AG04450 (cell line): ENCODE measurements around the gene RAB3IL1. TPM values are rescaled to one million over a fixed set of nuclear protein-coding genes. Genes with fewer than 3 reads are reported as not detected.
"Not testable (repeated sequence)": the region's sequence is repeated elsewhere in the genome, so short reads cannot be mapped to it uniquely, and the experiment has no call there.

Source experiments
- CTCF ChIA-PET: fragments of 300-600, 350-600 bp; formaldehyde crosslinking; extraction: SDS; loops from one replicate; lab custom pipeline; 2022; ENCODE audit warnings: antibody characterized with exemption, inconsistent platforms; lab: Charles Lee
- POLR2A ChIA-PET: fragments of 350-600 bp; formaldehyde crosslinking; extraction: SDS; loops from one replicate; lab custom pipeline; 2021; ENCODE audit warnings: antibody characterized with exemption, inconsistent platforms; lab: Yijun Ruan, JAX
- DNase-seq: peaks from one replicate; pipeline ENCODE4 v3.0.0-alpha.2; 2011; ENCODE audit warnings: low read depth, low spot score
- H3K27ac ChIP-seq: one replicate; pipeline ENCODE4 v1.5.1; 2012; ENCODE audit warnings: low read depth, low read length, control low read depth
- H3K27me3 ChIP-seq: one replicate; pipeline ENCODE4 v1.6.0; 2012; ENCODE audit warnings: low read length; ENCODE audit not compliant: control insufficient read depth, insufficient read depth
- H3K4me3 ChIP-seq: 2 replicates; pipeline ENCODE4 v1.5.1; 2011; ENCODE audit warnings: mild to moderate bottlenecking, low read depth, low read length, control low read depth
- H3K9me3 ChIP-seq: 2 replicates; pipeline ENCODE4 v1.5.1; 2012; ENCODE audit warnings: low read length; ENCODE audit not compliant: control insufficient read depth, insufficient read depth
- polyA minus RNA-seq: library from RNA; depleted of rRNA, polyadenylated mRNA; stranded (reverse); fragments of >200 nt; gene quantifications from 2 replicates; pipeline ENCODE4 v1.2.3, GENCODE V29; 2011; rRNA and poly(A)+ RNA removed
- polyA plus RNA-seq: library from polyadenylated mRNA; depleted of rRNA; stranded (reverse); fragments of >200 nt; gene quantifications from 2 replicates; pipeline ENCODE4 v1.2.3, GENCODE V29; 2011; rRNA removed
- TF ChIP-seq, protein P1 (sequence below): IDR thresholded peaks from 2 replicates; pipeline ENCODE4 v1.5.1; 2011; ENCODE audit warnings: low read depth, low read length, control low read depth, inconsistent platforms

Gene RAB3IL1, protein sequence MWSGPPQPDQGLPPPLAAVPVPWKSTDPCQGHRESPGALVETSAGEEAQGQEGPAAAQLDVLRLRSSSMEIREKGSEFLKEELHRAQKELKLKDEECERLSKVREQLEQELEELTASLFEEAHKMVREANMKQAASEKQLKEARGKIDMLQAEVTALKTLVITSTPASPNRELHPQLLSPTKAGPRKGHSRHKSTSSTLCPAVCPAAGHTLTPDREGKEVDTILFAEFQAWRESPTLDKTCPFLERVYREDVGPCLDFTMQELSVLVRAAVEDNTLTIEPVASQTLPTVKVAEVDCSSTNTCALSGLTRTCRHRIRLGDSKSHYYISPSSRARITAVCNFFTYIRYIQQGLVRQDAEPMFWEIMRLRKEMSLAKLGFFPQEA
- polyA plus RNA-seq = 2.7 and 3.6 TPM in 2 replicates
- 2.6 and 2.9 TPM in 2 replicates for polyA minus RNA-seq

GRCh38 chr11:61917334-61918109 is at the start of gene RAB3IL1:
Gene RAB3IL1, minus strand, starts transcription at chr11:61917566. Its CDS starts 199 bp downstream, at chr11:61917367.
- Histone ChIP-seq H3K9me3 (no peaks in the 10 kb centered on the region), H3K4me3 (peak within 1 kb of the TSS; percentile 61), H3K27ac (no peak within 1 kb of the TSS), H3K27me3 (peaks cover 29% of the 10 kb centered on the region)
- DNase-seq = no peak
- CTCF ChIA-PET = no interaction called here
- TF ChIP-seq, protein P1, sequence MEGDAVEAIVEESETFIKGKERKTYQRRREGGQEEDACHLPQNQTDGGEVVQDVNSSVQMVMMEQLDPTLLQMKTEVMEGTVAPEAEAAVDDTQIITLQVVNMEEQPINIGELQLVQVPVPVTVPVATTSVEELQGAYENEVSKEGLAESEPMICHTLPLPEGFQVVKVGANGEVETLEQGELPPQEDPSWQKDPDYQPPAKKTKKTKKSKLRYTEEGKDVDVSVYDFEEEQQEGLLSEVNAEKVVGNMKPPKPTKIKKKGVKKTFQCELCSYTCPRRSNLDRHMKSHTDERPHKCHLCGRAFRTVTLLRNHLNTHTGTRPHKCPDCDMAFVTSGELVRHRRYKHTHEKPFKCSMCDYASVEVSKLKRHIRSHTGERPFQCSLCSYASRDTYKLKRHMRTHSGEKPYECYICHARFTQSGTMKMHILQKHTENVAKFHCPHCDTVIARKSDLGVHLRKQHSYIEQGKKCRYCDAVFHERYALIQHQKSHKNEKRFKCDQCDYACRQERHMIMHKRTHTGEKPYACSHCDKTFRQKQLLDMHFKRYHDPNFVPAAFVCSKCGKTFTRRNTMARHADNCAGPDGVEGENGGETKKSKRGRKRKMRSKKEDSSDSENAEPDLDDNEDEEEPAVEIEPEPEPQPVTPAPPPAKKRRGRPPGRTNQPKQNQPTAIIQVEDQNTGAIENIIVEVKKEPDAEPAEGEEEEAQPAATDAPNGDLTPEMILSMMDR = no peak
- POLR2A ChIA-PET = interaction anchor here (1.0 kb wide), 1 partner anchor 38 kb away, joined by 5 read pairs; no protein-coding TSS in a partner anchor

GRCh38 chr11:61966734-61967115 is 49.4 kb upstream of the RAB3IL1 start:
- H3K9me3 ChIP-seq = peaks cover 5% of the 10 kb centered on the region; the same call in 1 of the 2 replicates
- H3K4me3 ChIP-seq = peak overlapping the region; percentile 100
- TF ChIP-seq, protein P1 = no peak
- POLR2A ChIA-PET = interaction anchor here (0.8 to 3.2 kb wide), 9 partner anchors 12 to 115 kb away, joined by 3 to 37 read pairs (median 7); partner anchors contain the start of gene BEST1
- peak overlapping the region; percentile 81 for H3K27ac ChIP-seq
- DNase-seq = no peak
- CTCF ChIA-PET = interaction anchor here (0.6 to 14.7 kb wide), 2 partner anchors 19 to 115 kb away, joined by 8 to 135 read pairs; no protein-coding TSS in a partner anchor
- no peaks in the 10 kb centered on the region for H3K27me3 ChIP-seq

DNA sequence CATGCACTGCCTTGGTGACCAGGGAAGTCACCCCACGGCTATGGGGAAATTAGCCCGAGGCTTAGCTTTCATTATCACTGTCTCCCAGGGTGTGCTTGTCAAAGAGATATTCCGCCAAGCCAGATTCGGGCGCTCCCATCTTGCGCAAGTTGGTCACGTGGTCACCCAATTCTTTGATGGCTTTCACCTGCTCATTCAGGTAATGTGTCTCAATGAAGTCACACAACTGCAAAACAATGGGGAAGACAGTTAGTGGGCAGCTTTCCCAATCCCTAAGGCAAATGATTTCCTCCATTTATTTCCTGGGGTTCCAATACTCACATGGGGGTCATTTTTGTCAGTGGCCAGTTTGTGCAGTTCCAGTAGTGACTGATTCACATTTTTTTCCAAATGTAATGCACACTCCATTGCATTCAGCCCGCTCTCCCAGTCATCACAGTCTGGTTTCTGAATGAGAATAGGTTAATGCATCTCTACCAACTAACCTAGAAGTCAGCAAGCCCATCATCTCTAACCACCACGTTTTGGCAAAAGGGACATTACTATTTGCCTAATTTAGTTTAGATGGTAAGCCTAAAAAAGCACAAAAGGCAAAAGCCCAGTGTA is 47.4 kb upstream of the RAB3IL1 start:
- H3K4me3 ChIP-seq = peak overlapping the region; percentile 100
- ChIA-PET POLR2A (interaction anchor here (1.4 to 3.6 kb wide), 5 partner anchors 7 to 117 kb away, joined by 6 to 27 read pairs (median 11); no protein-coding TSS in a partner anchor), CTCF (interaction anchor here (0.7 to 14.7 kb wide), 4 partner anchors 15 to 117 kb away, joined by 3 to 135 read pairs (median 8); partner anchors contain the start of gene BEST1)
- not testable (repeated sequence) for H3K9me3 ChIP-seq, DNase-seq, H3K27me3 ChIP-seq, H3K27ac ChIP-seq

DNA sequence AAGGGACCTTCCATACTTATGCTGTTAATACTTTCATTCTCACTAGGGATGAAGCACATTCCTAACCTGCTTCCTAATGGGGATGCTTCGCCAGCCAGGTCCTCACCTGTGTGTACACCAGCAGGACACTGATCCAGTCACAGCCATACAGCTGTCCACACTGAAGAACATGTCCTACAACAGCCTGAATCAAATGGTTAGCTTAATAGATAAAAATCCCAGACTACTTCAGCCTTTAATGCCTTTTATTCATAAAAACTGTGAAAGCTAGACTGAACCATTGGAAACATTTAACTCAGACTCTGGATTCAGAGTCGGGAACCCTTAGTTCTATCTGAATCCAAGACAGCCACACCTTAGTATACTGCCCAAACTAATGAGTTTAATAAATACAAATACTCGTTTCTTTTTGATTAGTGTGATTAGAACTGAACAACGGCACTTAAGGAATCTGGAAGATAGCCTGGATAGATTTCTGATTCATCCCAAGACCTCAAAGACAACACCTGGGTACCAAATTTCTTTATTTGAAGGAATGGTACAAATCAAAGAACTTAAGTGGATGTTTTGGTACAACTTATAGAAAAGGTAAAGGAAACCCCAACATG is 46.8 kb upstream of the RAB3IL1 start:
- H3K9me3 ChIP-seq = peaks cover 5% of the 10 kb centered on the region; the same call in 1 of the 2 replicates
- TF ChIP-seq, protein P1 = no peak
- H3K4me3 ChIP-seq = peak overlapping the region; percentile 100
- ChIA-PET CTCF (interaction anchor here (1.8 to 14.7 kb wide), 3 partner anchors 16 to 143 kb away, joined by 9 to 135 read pairs (median 24); no protein-coding TSS in a partner anchor), POLR2A (interaction anchor here (1.0 to 3.6 kb wide), 6 partner anchors 8 to 117 kb away, joined by 5 to 27 read pairs (median 14); partner anchors contain the start of gene BEST1)
- H3K27me3 ChIP-seq = no peaks in the 10 kb centered on the region
- DNase-seq = no peak
- H3K27ac ChIP-seq = peak overlapping the region; percentile 61
